ENCODE measurements around the gene AKAP13. TPM values are rescaled to one million over a fixed set of nuclear protein-coding genes. Genes with fewer than 3 reads are reported as not detected.

Gene AKAP13
- total RNA-seq, 4 donors from 2014 or later: 131 to 265 (median 224) TPM

- TF ChIP-seq CTCF (IDR thresholded peaks at IDR 0.05; ENCODE audit: low read depth): no peak
Observed at GRCh38 chr15:85753261-85753660, 372.9 kb downstream of the AKAP13 start.

DNA sequence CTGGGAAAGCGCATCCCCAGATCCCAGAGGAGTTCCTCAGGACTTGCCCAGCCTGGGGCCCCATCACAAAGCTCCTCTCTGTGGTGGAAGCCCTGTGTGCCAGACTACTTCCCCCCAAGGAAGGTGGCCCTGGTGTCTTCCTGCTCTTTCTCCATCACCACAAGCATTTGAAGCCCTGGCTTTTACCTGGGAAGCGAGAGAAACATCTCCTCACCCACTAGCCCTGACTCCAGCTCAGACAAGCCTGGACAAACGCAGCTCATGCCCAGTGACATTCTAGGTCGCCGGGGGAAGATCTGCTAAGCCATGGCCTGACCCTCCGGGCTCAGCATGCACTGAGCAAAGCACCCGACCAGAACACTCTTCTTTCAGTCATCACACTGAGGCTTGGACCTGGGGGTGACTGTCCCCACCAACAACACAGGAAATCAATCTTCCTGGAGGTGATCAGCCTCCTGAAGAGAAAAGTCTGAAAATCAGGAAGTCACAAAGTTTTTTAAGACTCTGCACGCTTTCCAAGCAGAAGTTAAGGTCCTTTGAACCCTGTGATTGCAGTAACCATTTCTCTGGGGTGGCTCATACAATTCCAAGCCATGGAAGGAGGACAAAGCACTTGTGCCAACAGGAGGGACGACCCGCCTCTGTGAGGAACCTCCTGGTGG, 373.5 kb downstream of the AKAP13 start:
- TF ChIP-seq CTCF (IDR thresholded peaks at IDR 0.05; ENCODE audit: low read depth): no peak

DNA sequence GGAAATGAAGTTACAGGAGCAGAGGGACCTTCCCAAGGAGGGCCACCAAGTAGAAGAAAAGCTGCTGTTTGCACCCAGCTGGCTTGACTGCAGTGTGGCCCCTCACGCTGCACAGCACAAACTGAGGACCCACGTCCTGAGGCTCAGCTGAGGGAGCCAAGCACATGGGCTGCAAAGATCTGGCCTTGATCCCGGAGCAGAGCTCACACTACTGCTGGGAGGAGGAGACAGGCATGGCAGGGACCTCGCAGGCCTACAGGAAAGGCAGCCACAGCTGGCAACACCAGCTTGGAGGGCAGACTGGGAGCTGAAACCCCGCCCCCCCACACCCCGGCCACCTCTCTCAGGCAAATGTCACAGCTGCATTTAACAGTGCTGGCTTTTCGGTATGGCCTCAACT, 374.6 kb downstream of the AKAP13 start:
- TF ChIP-seq CTCF (IDR thresholded peaks at IDR 0.05; ENCODE audit: low read depth): no peak

DNA sequence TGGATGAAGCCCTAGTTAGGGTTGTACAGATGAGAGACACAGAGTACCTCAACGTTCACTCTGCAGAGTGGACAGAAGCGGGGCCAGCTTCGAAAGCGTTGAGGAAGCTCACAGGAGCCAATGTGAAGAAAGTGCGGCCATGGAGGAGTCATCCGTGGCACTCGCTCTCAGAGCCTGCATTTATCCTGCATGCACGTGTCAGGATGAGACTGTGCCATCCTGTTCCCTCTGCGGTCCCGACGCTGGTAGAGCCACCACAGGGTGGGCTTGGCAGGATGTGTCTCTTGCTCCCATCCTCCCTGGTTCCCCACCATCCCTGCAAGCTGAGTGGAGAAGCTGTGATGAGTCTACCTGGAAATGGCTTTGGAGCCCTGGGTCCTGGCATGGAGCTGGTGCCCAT, 375.1 kb downstream of the AKAP13 start:
- TF ChIP-seq CTCF (IDR thresholded peaks at IDR 0.05; ENCODE audit: low read depth): no peak

- no peak for TF ChIP-seq CTCF (IDR thresholded peaks at IDR 0.05; ENCODE audit: low read depth)
Observed at GRCh38 chr15:85755942-85756341, 375.5 kb downstream of the AKAP13 start.

GRCh38 chr15:85756411-85757072, 376.1 kb downstream of the AKAP13 start:
- no peak for TF ChIP-seq CTCF (IDR thresholded peaks at IDR 0.05; ENCODE audit: low read depth)

- no peak for TF ChIP-seq CTCF (IDR thresholded peaks at IDR 0.05; ENCODE audit: low read depth)
Observed at GRCh38 chr15:85757073-85757938, 376.9 kb downstream of the AKAP13 start.
